A673 (cell line): Measurements from ENCODE around the gene RNF34. TPM values are rescaled to one million over a fixed set of nuclear protein-coding genes. Genes with fewer than 3 reads are reported as not detected.

Source experiments
- BruUV-seq: library from RNA; stranded (reverse); fragments of 400-500 nt; replicated peaks from 2 replicates; lab custom pipeline; 2021; lab: Mats Ljungman, UMichigan
- CTCF ChIA-PET: fragments of 300-600 bp; sonication (Branson Sonifier 250); formaldehyde crosslinking; loops from one replicate; lab custom pipeline; 2022; ENCODE audit warnings: antibody characterized with exemption; lab: Charles Lee
- POLR2A ChIA-PET: fragments of 300-600 bp; sonication (Branson Sonifier 250); formaldehyde crosslinking; loops from one replicate; lab custom pipeline; 2022; ENCODE audit warnings: antibody characterized with exemption; ENCODE audit not compliant: low non-redundant PET; lab: Charles Lee
- DNase-seq: peaks from one replicate; pipeline ENCODE4 v3.0.0-alpha.2; 2015; ENCODE audit warnings: low spot score
- H3K27ac ChIP-seq: fragments of 200-600 bp; sonication (generic); 2 replicates; pipeline ENCODE4 v1.5.1; 2016; ENCODE audit warnings: mixed run types, low read depth, mild to moderate bottlenecking, mixed read lengths, antibody characterized with exemption, low read length; ENCODE audit not compliant: poor library complexity, severe bottlenecking
- H3K27me3 ChIP-seq: fragments of 200-600 bp; sonication (generic); replicated peaks from 2 replicates; pipeline ENCODE4 v1.6.1; 2017; ENCODE audit warnings: mixed run types, low read depth, mild to moderate bottlenecking, mixed read lengths, antibody characterized with exemption, low read length; ENCODE audit not compliant: insufficient read depth, poor library complexity
- H3K36me3 ChIP-seq: fragments of 200-600 bp; sonication (generic); 2 replicates; pipeline ENCODE4 v1.6.1; 2016; ENCODE audit warnings: mixed run types, mild to moderate bottlenecking, mixed read lengths, antibody characterized with exemption, low read length; ENCODE audit not compliant: insufficient read depth, poor library complexity, severe bottlenecking
- H3K4me1 ChIP-seq: fragments of 200-600 bp; sonication (generic); 2 replicates; pipeline ENCODE4 v1.6.1; 2017; ENCODE audit warnings: mixed run types, mild to moderate bottlenecking, mixed read lengths, antibody characterized with exemption, low read length; ENCODE audit not compliant: insufficient read depth, poor library complexity, severe bottlenecking
- H3K4me3 ChIP-seq: fragments of 200-600 bp; sonication (generic); 2 replicates; pipeline ENCODE4 v1.5.1; 2016; ENCODE audit warnings: low read depth, mixed run types, mild to moderate bottlenecking, mixed read lengths, low read length; ENCODE audit not compliant: poor library complexity, severe bottlenecking
- H3K9me3 ChIP-seq: fragments of 200-600 bp; sonication (generic); 2 replicates; pipeline ENCODE4 v1.6.1; 2016; ENCODE audit warnings: mixed run types, low read depth, mild to moderate bottlenecking, mixed read lengths, antibody characterized with exemption, low read length; ENCODE audit not compliant: poor library complexity, severe bottlenecking
- CTCF ChIP-seq: fragments of 300-800, 200-600 bp; sonication (generic); conservative IDR thresholded peaks from 2 replicates; pipeline ENCODE4 v1.5.1; 2017; ENCODE audit warnings: low read depth, mild to moderate bottlenecking, antibody characterized with exemption, low read length, moderate library complexity, mixed read lengths
- EZH2 ChIP-seq: fragments of 200-600 bp; sonication (generic); IDR thresholded peaks from 2 replicates; pipeline ENCODE4 v1.6.1; 2017; ENCODE audit warnings: borderline replicate concordance, low read depth, mild to moderate bottlenecking, mixed read lengths, antibody characterized with exemption, low read length; ENCODE audit not compliant: poor library complexity, severe bottlenecking
- intact Hi-C: fragments of 100-400 bp; cut with micrococcal nuclease; formaldehyde crosslinking; loops from one replicate; pipeline ENCODE4 v1.10.0; 2022; ENCODE audit not compliant: unreplicated experiment
- total RNA-seq: library from RNA; stranded (reverse); gene quantifications from 2 replicates; pipeline ENCODE4 v1.2.3, GENCODE V29; 2021

Gene RNF34
- total RNA-seq, 1 experiment from 2014 or later: 54.6 TPM

- intact Hi-C loops: loop anchor here (5.0 kb wide), 1 partner anchor 50 kb away; the partner anchor contains the start of gene RNF34
- peak overlapping the region; percentile 89 for H3K4me3 ChIP-seq
- ChIA-PET POLR2A (interaction anchor here (0.5 to 0.9 kb wide), 3 partner anchors 45 to 877 kb away, joined by 4 to 12 read pairs (median 5); no protein-coding TSS in a partner anchor), CTCF (interaction anchor here (0.6 to 0.7 kb wide), 2 partner anchors 23 to 48 kb away, joined by 3 to 4 read pairs; no protein-coding TSS in a partner anchor)
- H3K9me3 ChIP-seq: no peaks in the 10 kb centered on the region
- H3K27me3 ChIP-seq: no peaks in the 10 kb centered on the region
- peak overlapping the region; percentile 60 for H3K27ac ChIP-seq
- H3K36me3 ChIP-seq: no peaks in the 10 kb centered on the region
- no peaks in the 10 kb centered on the region for H3K4me1 ChIP-seq
- no peak for DNase-seq
- BruUV-seq: no TSS peak
- TF ChIP-seq CTCF: no peak
- no peak for TF ChIP-seq EZH2
Measured at GRCh38 chr12:121352682-121353018, 47.3 kb upstream of the RNF34 start.

- no TSS peak for BruUV-seq
- DNase-seq: no peak
- ChIA-PET CTCF (no interaction called here), POLR2A (interaction anchor here (0.6 kb wide), 1 partner anchor 49 kb away, joined by 3 read pairs; no protein-coding TSS in a partner anchor)
- no peak overlapping the region for H3K27ac ChIP-seq
- intact Hi-C loops: no loop called here
- H3K27me3 ChIP-seq: no peaks in the 10 kb centered on the region
- no peak overlapping the region for H3K4me3 ChIP-seq
- no peaks in the 10 kb centered on the region for H3K36me3 ChIP-seq
- no peaks in the 10 kb centered on the region for H3K9me3 ChIP-seq
- TF ChIP-seq EZH2 (no peak), CTCF (no peak)
- H3K4me1 ChIP-seq: no peaks in the 10 kb centered on the region
Measured at GRCh38 chr12:121355818-121356217, 44.1 kb upstream of the RNF34 start.

GRCh38 chr12:121356657-121357056 lies 43.3 kb upstream of the RNF34 start:
- DNase-seq: no peak
- H3K4me3 ChIP-seq: no peak overlapping the region
- no peaks in the 10 kb centered on the region for H3K27me3 ChIP-seq
- TF ChIP-seq EZH2 (no peak), CTCF (no peak)
- BruUV-seq: no TSS peak
- H3K4me1 ChIP-seq: no peaks in the 10 kb centered on the region
- H3K36me3 ChIP-seq: no peaks in the 10 kb centered on the region
- intact Hi-C loops: no loop called here
- H3K9me3 ChIP-seq: no peaks in the 10 kb centered on the region
- POLR2A ChIA-PET: interaction anchor here (0.6 kb wide), 1 partner anchor 49 kb away, joined by 3 read pairs; no protein-coding TSS in a partner anchor
- H3K27ac ChIP-seq: no peak overlapping the region
- CTCF ChIA-PET: no interaction called here
